Inflammatory macrophage treated with lipopolysaccharide for 4 hours (primary cell): ENCODE data around the gene DTX1.

Source experiments
- DNase-seq: peaks from one replicate; pipeline ENCODE4 v3.0.0-alpha.2; 2020

DTX1 gene

DNA sequence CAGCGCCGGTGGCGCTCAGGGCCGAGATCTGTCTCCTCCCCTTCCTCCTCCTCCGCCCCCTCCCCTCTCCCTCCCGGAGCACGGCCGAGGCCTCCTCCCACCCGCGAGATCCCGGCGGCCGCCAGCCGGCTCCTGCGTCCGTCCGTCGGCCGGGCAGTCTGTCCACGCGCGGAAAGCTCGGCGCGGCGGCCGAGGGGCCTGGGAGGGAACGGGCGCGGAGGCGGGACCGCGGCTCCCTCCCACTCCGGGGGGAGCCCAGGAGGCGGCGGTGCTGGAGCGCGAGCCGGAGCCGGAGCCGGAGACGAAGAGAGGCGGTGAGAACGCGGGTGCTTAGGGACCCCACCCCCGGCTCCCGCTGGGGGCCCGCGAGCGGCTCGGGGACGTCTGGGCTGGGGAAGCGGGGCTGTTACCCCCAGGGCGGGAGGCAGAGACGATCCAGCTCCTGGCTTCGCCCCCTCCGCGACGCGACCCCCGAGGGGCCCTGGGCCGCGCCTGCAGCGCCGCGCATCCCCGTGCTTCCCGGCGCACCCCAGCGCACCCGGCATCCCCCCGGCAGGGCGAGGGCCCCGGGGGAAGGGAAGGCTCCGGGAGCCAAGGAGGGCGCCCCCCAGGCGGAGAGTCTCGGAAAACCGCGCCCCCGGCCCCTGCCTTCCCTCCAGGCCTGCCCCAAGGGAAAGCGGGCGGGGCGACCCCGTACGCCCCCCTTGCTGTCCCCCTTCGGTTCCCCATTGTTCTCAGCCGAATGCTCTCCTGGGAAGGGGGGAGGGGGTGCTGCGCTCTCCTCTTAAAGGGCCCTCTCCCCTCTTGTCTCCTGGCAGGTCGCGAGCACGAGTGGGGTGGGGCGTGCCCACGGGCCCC lies at the start of gene DTX1:
DTX1 (plus strand) TSS at position 100 of the 858 bp plus-strand sequence. CDS start 1,463 bp downstream, outside the sequence.
- no peak for DNase-seq

DNA sequence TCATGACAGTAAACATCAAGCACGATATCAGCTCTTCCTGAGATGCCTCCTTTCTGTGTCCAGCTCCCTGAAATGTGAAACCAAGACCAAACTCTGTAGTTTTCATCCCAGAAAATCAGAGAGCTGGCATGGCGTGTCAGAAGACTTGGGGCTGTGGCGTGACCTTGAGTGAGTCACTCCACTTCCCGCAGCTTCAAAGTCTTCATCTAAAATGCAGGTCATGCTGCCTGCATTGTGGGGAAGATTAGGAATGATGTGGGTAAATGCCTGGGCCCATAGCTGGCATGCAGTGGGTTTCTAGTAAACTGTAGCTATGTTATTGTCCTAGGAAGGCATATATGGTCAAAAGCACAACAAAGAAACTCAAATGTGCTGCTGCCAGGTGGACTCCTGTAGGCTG lies 49.4 kb upstream of the DTX1 start:
- no peak for DNase-seq

DNA sequence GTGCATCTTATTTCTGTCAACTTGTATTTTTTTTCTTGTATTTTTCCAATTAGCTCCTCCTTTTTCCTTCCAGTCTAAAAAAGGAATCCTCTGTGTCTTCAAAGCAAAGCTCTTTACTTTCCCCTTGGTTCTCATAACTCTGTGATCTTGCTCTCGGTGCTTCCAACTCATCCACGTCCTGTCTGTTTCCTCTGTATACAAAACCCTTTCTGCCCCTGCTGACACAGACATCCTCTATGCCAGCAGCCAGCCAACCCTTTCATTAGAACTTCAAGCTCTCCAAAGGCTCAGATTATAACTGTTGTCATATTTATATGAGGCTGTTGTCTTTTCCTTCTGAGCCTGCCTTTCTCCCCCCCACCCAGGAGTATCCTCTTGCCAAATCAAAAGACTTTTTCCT lies 45.8 kb upstream of the DTX1 start:
- no peak for DNase-seq

DNA sequence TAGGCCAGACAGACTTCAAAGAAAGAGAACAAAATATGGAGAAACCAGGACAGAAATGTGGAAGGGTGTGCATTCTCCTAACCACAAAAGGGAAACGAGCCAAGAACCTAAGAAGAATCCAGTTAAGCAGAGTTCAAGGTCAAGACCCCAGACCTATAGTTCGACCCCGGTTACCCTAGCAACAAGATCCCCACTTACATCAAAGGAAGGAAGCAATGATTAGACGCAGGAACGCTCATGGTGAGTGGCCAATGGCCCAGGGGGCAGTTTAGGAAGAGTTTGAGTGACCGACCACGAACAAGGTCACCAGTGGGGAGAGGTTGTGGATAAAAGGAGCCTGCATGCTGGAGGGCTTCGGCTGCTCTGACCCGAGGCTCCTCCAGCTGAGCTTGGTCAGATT lies 42.0 kb upstream of the DTX1 start:
- DNase-seq: no peak

DNA sequence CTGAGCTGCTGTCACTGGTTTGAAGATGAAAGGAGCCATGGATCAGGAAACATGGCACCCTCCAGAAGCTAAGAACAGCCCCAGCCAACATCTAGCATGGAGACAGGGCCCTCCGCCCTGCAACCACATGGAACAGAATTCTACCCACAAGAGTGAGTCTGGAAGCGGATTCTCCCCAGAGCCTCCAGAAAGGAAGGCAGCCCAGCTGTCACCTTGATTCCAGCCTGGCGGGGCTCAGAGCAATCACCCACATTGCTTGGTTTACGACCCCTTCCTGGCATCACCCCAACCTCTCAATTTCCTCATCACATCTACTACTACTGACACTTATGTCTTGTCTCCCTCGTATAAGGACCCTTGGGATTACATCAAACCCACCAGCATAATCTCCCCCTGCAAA lies 39.7 kb upstream of the DTX1 start:
- no peak for DNase-seq

DNA sequence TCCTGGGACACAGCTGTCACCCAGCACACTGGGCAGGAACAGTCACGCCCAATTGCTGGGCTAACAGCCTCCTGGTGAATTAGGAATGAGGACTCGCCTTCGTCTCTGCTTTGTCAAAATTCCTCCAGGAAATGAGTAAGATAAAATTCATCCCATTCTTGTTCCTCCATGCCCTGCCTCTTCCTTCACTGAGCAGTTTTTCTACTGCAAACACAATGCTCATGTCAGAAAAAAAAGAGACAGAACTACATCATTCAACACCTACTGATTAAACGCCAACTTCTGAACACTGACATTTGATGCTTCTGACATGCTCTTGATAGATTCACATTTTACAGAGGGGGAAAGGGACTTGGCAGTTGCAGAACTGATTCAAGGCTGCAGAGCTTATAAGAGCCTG lies 37.5 kb upstream of the DTX1 start:
- DNase-seq: no peak

DNA sequence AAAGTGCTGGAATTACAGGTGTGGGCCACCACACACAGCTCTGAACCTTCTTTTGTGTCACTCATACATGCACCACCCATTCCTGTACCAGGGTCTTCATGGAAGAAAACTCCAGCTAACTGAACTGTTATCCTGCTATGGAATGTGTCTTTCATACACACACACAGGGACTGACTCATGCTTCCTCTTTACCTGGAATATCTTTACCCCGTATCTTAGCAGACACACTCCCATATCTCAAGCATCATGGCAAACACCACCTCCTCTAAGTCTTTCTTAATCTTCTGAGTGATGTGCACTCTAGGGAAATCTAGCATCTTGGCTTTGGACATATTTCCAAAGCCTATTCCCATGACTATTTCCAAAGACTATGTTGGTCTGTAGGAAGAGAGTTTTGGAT lies 35.0 kb upstream of the DTX1 start:
- no peak for DNase-seq

DNA sequence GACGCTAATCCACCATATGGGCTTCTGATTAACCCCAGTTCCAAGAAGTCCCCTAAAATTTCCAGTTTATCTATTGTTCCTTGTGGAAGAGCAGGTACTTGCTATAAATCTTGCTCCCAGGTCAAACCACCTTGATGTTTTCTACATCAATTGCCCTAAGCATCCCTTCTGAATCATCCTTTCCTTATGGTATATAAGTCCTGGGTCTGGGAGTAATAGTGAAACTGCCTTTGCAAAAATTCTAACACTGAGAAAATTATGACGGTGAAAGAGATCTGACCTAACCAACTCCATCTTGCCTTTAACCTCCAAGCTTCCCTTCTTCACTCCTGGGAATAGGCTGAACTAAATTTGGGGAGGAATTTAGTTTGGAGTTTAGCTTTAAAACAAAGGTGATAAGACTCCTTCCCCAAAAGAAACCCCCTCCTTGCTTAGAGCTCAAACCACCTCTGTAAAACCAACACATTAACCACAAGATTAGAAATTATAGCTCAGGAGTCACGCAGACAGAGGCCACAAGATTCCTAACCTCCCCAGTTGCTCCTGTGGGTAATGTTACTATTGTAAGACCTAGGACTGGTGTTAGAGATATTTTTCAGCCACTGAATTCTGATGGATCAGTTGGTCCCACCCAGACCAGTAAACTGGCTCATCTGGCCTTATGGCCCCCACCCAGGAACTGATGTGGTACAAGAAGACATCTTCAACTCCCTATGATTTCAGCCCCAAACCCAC lies 33.8 kb upstream of the DTX1 start:
- no peak for DNase-seq

DNA sequence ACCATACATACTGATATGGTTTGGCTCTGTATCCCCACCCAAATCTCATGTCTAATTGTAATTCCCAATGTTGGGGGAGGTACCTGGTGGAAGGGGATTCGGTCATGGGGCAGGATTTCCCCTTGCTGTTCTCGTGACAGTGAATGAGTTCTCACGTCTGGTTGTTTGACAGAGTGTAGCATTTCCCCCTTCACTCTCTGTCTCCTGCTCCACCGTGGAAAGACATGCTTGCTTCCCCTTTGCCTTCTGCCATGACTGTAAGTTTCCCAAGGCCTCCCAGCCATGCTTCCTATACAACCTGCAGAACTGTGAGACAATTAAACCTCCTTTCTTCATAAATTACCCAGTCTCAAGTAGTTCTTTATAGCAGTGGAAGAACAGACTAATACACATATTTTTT lies 28.8 kb upstream of the DTX1 start:
- peak; percentile 43 for DNase-seq

DNA sequence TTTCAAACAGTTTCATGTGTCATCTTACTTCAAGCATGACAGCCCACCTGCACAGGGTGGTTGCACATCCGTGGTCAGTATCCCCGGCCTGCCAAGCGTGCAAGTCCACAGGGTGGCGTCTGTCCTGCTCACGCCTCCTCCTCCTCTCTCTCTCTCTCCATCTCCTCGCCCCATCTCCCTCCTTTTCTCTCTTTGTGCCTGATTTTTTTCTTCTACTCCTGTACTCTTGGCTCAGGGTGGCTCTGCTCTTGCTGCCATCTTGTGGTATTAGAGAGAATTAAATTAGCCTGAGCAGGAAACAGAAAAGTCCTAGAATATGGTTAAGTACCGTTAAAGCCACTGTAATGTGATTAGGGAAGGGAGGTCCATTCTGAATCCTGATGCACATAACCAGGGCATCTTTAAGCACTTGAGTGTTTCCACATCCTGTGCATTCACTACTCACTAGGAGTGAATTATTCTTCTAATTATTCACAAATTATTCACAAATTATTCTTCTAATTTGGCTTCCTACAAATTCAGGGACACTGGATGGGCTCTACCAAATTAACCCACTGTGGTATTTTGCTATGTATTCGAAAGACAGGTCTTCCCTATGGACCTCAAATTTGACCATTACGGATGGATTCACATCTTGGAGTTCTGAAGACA lies 25.5 kb upstream of the DTX1 start:
- DNase-seq: peak; percentile 55

DNA sequence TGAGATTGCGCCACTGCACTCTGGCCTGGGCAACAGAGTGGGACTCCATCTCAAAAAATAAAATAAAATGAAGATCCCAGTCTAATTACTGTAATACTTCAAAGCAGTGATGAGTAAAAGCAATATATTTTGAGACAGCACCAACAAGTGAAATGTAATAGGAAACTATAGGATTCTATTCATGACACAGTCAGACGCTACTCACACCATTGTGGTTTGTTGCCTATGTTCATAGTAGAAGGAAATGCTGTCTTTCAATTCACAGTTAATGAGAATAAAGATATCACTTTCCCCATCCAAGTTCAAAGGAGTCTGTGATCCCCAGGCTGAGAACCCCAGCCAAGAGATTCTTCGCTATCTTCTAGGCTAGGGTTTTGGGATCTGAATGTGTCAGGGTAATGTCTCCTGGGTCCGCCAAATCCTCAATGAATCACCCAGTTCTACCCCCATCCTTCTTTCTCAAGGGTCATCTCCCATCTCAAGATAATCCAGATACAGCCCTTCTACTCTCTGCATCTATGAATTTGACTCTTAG lies 16.6 kb upstream of the DTX1 start:
- DNase-seq: peak; percentile 49

DNA sequence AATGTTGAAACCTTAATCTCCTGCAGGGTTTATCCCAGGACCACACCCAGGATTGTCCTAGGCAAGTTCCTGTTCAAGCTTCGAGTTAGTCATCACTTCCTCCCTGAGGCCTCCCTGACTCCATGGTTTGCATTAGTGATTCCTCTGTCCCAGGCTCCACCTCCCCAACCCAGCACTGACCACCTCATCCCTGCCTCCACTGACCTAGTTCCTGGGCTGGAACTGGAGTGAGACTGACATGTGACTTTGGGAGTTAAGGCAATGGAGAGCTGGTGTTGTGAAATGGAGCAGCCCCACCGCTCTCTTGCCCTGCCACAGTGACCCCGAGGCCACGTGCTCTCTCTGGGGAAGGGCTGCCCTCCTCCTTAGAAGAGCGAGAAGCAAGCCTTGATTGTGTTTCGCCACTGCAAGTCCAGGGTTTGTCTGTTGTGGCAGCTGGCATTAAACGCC lies 15.8 kb upstream of the DTX1 start:
- DNase-seq: peak; percentile 97

DNA sequence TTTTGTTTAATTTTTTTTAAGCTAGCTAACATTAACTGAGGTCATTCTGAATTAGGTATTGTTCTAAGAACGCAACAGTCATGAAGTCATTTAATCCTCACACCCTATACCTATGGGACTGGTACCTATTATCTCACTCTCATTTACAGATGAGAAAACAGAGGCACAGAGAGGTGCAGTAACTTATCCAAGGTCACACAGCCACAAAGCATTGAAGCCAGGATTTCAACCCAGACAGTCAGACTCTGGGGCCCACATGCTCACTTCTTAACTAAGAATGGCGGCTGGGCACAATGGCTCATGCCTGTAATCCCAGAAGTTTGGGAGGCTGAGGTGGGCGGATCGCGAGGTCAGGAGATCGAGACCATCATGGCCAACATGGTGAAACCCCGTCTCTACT lies 15.0 kb upstream of the DTX1 start:
- DNase-seq: no peak

DNA sequence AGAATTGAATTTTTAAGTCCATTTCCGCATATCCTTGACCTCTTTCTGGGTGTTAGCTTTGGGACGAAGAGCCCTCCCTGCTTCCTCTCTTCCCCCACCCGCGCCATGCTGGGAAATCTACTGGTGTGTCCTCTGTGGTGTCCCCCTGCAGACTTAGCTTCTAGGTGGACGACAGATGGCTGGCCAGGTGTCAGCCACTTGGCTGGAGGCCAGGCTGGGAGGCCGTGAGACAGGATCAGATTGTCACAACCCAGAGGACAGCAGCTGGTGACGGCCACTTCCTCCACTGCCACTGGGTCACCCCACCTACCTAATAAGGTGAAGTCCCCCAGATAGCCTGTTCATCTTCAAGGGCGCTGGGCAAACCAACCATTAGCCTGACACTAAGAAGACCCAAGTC lies 13.3 kb upstream of the DTX1 start:
- DNase-seq: no peak

DNA sequence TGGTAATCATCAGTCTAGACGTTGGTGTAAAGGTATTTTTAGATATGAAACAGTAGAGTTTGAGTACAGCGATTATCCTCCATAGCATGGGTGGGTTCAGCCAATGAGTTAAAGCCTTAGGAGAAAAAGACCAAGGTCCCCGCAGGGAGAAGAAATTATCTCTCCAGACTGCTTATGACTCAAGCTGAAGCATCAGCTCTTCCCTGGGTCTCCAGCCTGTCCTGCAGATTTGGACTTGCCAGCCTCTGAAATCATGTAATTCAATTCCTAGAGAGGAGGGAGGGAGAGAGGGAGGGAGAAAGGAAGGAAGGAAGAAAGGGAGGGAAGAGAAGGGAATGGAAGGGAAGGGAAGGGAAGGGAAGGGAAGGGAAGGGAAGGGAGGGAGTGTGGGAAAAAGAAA lies 12.0 kb upstream of the DTX1 start:
- DNase-seq: no peak

DNA sequence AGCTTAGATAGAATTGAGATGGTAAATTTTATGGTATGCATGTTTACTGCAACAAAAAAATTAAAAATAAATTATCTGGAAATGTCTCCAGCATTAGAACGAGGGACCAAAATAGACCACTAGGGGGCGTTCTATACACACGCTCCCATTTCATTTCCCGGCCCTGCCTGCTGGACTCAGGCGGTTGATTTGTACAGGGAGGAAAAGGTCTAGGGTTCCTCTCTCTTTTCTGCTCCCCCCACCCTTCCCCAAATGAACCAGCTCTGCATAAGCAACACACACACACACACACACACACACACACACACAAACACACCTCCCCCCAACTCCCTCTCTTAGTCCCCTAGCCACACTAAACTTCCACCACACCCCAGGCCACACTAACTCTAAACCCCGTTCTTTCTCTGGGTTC lies 7.8 kb upstream of the DTX1 start:
- peak; percentile 65 for DNase-seq

DNA sequence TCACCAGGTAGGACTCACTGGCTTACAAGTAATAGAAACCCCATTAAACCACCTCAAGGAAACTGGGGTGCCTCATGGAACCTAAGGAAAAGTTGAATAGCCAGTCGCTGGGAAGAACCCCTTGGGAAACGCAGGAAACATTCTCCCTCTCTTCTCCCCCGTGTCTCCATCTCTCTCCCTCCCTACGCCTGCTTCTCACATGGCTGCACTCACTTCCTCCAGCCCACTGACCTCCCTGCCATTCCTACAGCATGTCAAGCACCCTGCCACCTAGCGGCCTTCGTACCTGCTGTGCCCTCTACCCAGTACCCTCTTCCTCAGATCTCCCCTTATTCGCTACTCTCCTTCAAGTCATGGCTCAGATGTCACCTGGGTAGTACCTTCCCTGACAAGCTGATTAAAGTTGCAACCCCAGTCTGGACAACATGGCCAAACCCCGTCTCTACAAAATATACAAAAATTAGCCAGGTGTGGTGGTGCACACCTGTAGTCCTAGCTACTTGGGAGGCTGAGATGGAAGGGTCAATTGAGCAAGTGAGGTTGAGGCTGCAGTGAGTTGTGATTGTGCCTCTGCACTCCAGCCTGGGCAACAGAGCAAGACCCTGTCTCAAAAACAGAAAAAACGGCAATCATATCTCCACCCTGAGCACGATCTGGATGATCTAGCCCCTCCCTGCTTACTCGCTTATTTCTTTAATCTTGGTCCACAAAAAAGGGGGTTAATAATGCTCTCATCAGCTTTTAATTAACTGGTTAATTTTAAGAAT lies 6.4 kb upstream of the DTX1 start:
- no peak for DNase-seq

DNA sequence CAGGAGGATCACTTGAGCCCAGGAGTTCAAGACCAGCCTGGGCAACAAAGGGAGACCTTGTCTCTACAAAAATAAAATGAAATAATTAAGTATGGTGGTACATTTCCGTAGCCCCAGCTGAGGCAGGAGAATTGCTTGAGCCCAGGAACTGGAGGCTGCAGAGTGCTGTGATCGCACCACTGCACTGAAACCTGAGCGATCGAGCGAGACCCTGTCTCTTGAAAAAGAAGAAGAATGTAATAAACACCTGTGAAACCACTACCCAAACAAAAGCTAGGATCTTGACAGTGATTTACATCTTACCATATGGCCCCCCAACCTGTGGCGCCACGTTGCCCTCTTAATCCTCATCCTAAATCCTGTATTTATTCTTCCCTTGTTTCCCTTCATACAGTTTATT lies 5.7 kb upstream of the DTX1 start:
- DNase-seq: no peak

DNA sequence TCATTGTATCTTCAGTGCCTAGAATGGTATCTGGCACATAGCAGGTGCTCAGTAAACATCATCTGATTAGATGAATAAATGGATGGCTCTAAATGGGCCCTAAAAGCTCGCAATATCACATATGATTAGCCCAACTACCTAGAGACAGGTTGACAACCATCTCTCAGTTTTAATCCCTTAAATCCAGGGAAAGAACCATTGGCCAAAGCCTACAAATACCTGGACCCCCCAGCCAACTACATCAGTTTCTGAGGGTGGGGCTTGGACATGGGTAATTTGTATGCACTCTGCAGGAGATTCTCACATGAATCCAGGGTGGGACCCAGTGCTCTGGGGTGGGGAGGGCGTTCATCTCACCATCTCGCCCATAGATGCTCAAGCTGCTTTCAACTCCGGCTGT lies 4.8 kb upstream of the DTX1 start:
- no peak for DNase-seq

DNA sequence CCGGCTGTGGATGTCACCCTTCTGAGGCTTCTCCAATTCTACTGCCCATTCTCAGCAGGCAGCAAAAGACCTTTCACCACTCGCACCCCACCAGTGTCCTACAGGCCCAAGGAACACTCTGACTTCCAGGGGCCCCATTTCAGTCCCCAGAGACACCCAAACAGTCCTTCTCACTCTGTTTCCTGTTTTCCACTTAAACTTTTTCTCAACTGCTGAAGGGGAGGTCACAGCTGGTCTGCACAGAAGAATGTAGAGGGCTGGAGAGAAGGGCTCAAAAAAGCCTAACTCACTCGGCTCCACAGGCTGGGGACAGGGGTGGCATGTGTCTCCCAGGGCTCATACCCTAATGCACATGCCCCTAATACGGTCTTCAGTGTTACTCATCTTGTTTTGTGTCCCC lies 4.2 kb upstream of the DTX1 start:
- DNase-seq: no peak

DNA sequence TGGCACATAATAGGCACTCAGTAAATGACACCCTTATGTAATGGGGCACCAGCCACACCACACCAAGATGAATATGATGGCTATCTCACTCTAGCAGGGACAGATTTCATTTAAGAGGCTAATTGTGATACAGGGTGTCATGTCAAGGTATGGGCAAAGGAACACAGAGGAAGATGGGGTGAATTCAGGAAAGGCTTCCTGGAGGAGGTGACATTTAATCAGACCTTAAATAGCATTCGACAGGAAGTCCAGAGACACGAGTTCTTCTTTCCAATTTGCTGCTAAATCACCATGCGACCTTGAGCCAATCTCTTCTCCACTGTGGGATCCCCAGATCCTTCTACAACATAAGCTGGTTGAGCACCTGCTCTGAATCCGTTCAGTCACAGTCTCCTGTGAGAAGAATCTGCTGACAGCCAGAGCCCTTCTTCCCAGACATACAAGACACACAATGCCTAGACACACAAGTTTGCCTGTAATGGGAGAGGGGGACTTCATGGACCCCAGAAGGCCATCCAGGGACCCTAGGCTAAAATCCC lies 1.5 kb upstream of the DTX1 start:
- no peak for DNase-seq

DNA sequence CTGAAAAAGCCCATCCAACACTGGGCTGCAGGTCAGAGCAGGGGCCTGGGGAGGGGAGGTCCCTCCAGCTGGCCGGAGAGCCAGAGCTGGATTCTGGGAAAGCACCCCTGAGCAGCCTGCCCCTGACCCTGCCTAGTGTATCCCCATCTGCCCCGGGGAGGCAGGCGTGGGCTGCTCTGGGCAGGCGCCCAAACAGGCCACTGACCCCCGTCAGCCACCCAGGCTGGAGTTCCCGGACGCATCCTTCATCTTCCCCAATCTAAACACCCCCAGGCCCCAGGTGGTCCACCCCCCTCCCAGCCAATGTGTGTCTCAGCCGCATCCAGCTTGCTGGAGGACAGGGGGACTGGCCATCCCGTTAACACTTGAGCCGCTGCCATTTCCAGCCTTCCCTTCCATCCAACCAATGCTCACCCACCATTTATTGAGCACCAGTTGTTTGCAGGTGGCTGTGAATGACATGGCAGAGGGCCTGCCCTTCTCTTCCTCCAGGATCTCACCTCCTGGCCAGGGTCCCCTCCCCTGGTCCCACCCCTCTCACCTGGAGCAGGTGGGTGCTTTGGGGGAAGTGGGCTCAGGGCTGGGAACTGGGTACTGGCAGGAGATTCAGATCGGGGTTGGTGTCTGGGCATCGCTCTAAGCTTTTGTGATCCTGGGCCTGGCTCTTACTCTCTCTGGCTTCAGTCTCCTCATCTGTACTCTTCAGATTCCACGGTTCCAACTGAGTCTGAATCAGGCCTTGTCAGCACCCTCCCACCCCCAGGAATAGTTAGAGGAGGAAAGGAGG lies 743 bp upstream of the DTX1 start:
- no peak for DNase-seq
